ENCODE data around the gene RAN.
"Not testable (repeated sequence)": the region's sequence is repeated elsewhere in the genome, so short reads cannot be mapped to it uniquely, and the experiment has no call there.

Gene RAN
- total RNA-seq: 210 to 222 reads per million in 2 donors

DNA sequence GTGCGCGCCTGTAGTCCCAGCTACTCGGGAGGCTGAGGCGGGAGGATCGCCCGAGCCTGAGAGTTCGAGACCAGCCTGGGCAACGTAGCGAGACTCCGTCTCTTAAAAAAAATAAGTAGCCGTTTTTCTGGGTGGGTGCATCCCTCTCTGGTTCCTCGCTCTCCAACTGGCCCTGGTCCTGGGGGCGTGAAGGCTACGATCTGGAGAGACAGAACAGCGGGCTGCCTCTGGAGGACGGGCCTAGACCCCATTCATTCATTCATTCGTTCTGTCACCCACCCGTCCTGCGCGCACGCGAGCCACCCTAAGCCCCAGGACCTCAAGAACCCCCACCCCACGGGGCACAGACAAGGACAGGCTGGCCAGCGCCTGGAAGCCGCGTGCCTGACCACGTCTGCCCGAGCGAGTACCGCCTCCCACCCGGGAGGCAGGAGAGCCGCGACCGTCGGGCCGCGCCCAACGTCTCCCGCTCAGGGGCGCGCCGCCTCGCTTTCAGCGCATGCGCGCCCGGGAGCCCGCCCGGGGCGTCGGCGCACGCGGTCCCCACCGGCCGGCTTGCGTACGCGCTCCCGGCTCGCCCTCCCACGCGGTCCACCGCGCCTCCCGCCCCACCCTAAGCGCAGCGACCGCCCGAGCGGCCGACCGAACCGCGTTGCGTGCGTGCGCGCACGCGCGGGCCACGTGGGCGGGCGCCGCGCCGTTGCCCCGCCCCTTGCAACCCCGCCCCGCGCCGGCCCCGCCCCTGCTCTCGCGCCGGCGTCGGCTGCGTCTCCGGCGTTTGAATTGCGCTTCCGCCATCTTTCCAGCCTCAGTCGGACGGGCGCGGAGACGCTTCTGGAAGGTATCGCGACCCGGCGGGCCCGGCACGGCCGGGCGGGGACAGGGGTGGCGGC is at the start of gene RAN:
Gene RAN (plus strand): TSS at position 781 of the 893 bp plus-strand sequence. CDS start 528 bp downstream, outside the sequence.
- peak; percentile 83 to 98 (median 89) for DNase-seq

DNA sequence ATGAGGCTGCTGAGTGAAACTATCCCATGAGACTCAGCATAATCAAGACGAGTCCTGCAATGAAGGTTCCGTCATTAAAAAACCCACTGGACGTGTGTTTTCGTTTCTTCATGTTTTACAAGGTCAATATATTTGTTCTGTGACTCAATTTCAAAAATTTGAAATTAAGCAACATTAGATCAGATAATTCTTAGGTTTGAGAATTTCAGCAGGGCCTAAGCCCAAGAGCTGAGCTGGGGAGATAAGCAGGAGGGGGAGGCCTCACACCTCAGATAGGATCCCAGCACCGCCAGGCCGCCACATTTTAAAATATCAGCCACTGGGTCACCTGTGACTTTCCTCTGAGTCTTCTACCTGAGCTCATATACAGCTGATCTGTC is 46.1 kb upstream of the RAN start:
- no peak for DNase-seq

DNA sequence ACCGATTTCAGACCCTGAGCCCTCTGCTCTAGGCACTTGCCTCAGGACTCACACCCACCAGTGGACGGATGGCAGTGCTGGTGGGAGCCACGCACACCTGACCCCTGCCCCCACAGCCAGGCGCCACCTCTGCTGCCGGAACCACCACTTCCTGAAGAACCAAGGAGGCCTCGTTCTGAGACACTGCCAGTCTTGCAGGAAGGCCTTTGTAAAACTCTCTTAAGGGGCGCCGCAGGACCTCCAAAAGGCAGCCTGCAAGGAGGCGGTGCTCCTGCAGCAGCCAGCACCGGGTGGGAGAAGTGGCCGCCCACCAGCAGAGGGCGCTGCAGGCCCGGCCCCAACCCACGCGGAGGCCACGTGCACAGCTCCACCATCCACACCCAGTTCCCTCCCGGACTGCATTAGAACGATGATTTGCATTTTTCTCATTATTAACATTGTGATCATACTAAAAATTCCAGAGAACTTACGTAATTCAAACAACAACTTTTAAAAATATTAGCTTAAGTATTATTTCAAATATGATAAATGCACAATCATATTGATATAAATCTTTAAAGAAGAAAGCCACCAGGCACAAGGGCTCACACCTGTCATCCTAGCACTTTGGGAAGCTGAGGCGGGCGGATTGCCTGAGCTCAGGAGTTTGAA is 45.6 kb upstream of the RAN start:
- peak; percentile 52 to 67 (median 61) for DNase-seq

DNA sequence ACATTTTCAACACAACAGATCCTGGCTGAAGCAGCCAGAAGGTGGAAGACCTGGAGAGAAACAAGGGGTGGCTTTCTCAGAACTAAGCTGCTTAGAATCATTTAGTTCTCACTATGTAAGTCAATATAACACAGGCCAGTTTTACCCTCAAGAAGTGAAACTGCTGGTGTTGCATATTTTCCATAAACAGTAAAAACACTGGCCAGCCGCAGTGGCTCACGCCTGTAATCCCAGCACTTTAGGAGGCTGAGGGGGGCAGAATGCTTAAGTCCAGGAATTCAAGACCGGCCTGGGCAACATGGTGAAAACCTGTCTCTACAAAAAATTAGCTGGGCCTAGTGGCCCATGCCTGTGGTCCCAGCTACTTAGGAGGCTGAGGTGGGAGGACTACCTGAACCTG is 44.4 kb upstream of the RAN start:
- DNase-seq: no peak

DNA sequence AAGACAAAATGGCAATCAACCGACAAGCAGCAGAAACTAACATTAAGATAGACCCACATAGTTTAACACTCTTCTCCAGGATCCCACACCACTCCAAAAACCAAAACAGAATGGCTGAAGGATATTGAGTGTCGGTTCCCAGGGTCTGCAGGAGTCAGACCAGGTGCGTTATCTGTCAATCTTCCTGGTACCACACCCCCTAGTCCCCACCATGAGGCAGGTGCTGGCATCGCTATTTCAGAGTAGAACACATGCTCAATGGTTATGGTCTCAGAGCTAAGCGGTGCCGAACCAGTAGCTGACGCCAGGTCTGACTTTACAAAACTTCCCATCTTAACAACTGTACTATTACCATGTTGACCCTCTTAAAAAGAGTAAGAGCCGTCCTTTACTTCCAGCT is 43.0 kb upstream of the RAN start:
- no peak for DNase-seq

DNA sequence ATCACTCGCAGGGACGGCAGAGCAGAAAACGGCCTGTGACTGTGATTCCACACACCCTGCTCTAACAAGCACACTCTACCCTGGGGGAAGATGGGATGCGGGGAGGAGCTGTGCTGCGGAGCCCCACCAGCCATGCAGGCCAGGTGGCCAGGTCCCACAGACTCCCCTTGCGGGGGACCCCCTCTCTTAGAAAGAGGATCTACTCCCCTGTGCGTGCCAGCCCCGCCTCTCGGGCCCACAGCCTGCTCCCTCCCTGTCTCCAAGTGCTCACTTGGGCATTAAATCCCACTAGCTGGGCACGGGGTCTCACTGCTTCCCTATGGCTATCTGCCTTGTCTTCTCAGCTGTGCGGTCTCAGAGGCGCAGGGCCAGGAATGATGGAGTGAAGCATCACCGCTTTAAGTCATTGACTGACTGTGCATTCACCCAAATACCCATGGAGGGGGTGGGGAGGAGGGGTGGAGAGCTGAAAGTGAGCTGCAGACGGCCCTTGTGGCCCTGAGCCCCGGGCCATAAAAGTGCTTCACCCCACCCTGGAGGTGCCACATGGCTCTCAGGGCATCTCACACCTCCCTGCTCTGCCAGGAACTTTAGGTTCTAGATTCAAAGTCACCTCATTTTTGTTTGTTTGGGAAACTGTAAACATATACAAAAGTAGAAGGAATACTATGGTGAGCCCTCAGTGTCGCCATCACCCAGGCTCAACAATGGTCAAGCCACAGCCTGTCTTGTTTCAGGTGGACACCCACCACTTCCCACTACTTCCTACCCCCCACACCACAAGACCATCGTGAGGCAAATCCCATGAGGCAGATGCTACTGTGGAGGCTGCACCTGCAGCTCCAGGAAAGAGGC is 42.2 kb upstream of the RAN start:
- DNase-seq: no peak

DNA sequence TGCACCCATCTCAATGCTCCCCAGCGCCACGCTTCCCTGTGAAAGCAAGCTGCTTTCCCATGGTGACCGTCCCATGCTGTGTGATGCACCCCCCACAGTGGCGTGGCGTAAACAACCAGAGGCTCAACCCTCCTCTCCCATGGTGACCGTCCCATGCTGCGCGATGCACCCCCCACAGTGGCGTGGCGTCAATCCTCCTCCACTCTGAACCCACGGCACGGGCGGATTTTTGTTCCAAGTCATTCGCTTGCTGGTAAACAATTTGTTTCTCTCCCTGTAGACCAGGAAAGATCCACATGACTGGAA is 41.7 kb upstream of the RAN start:
- DNase-seq: no peak

DNA sequence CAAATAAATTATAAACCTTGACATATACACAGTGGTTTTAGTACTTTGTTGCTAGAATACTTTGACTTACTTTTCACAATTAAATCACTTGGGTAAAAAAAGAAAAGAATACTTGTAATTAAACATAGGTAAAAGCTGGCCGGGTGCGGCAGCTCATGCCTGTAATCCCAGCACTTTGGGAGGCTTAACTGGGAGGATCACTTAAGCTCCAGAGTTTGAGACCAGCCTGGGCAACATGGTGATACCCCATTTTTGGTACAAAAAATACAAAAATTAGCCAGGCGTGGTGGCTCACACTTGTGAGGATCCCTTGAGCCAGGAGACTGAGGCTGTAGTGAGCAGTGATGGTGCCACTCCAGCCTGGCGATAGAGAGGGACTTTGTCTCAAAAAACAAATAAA is 40.6 kb upstream of the RAN start:
- DNase-seq: no peak

DNA sequence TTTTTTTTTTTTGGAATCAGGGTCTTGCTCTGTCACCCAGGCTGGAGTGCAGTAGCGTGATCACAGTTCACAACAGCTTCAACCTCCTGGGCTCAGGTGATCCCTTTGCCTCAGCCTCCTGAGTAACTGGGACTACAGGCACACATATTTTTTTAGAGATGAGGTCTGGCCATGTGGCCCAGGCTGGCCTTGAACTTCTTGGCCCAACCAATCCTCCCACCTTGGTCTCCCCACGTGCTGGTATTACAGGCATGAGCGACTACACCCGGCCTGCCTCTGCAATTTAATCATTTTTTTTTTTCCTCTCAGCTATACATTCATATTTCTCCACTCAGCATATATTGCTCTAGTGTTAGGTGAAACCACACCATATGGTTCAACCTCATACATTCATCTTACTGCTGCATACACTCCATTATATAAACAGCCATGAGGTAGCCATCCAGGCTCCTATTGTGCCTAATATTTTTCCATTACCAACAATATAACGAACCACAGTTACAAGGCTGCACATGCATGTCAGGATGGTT is 39.9 kb upstream of the RAN start:
- DNase-seq: no peak

DNA sequence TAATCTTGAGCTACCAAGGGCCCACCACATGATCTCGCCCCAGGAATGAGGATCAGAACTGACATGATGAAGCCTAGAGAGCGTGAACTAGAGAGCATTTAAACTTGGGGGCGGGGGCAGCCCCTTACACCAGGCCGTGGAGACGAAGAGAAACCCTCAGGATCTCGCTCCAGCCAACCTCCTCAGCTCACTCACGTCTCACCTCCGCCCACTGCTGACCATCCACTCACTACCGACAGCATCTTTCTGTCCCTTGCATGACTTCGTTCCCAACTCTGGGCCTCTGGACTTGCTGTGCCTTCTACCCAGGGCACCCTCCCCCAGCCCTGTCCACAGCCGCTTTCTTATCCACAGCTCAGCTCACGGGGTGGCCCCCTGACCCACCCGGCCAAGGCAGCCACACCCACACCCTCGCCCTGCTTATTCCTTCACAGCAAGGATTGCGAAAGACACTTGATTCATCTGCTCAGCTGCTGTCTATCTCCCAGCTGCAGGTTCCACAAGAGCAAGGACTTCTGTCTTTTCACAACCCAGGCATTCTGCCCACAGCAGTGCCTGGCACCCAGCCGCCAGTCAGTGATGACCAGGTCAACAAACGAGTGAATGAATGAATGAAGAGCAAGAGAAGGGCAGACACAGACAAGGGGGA is 39.2 kb upstream of the RAN start:
- DNase-seq: no peak

DNA sequence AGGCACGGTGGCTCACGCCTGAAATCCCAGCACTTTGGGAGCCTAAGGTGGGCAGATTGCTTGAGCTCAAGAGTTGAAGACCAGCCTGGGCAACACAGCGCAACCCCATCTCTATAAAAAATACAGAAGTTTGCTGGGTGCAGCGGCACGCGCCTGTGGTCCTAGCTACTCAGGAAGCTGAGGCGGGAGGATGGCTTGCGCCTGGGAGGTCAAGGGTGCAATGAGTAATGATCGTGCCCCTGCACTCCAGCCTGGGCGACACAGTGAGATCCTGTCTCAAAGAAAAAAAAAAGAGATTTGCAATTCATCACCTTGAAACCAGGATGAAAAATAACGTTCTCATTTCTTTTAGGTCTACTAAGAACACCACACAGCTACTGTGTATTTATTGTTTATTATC is 36.9 kb upstream of the RAN start:
- no peak for DNase-seq

DNA sequence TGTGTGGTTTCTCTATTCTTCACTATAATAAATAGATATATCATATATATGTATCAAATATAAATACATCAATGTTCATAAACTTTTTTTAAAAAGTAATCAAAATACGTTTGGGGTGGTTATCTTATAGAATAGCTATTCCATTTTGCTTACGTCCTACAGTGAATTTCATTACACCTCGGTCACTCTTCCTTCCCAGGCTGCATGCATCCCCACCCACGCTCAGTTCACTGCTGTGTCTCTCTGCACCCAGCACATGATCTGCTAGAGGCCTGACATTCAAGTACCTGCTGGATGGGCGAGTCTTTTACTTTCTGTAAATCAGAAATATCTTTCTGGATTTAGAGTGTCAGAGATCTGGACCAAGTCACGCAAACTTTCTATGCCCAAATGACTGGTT is 36.4 kb upstream of the RAN start:
- no peak for DNase-seq

DNA sequence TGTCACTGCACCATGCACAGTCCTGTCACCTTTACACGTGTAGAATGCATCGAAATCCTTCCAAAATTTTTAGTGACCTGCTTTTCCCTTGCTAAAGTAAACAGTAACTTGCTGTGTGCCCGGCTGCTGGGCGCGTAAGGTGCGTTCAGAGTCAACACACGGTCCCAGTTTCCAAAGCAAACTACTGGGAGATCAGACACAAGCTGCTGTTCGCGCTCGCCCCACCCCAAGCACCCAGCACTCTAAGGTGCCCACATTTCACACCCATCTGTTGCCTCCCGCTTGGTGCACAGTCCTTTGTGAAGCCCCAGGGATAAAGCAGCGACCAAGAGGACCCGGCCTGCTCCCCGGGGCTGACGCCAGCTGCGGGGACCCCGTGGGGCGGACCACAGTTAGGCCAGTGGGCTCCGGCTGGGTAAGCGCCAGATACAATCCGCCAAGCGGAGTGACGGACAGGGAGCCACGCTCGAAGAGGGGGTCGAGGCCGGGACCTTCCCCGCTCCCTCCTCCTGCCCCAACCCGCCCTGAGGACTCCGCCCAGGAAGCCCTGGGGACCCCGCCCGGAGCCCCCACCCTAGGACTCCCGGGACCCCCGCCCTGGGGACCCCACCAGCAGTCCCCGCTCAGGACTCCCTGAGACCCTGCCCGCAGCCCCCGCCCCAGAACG is 33.4 kb upstream of the RAN start:
- DNase-seq: peak in 2 of 5 experiments; percentile 12 to 51

DNA sequence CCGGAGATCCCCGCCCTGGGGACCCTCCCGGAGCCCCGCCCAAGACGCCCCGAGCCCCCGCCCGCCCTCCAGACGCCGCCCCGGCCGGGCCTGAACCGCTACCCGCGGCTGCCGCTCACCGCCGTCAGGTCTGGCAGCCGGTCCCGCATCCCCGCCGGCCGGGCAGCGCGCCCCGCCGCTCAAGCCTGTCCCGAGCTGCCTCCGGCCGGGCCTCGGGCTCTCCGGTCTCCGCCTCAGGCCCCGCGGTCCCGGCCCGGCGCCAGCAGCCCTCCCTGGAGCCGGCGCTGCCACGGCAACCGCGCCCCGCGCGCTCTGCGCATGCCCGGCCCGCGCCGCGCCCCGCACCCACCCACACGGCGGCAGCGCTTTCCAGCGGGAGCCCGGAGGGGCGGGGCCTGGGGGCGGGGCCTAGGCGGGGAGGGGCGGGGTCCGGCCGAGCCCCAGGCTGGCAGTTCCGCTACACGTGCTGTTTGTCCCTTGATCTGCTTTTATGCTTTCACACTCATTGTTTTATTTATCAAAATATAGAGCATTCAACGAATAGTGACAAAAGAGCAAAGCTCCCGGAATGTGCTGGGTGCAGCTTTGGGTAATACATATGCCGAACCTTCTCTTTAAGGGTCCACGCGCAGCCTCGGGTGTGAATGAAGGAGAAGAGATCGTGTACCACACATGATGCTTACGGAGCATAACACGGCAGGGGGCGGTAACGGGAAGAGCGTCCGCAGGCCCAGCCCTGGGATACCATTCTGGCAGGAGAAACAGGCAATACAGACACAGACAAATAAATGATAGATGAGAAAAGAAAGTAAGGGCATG is 32.7 kb upstream of the RAN start, which contains the start of gene STX2:
Gene STX2 (minus strand): TSS at position 300 of the 819 bp plus-strand sequence. CDS start 151 bp downstream, at position 149.
- DNase-seq: peak; percentile 84 to 89 (median 85)

DNA sequence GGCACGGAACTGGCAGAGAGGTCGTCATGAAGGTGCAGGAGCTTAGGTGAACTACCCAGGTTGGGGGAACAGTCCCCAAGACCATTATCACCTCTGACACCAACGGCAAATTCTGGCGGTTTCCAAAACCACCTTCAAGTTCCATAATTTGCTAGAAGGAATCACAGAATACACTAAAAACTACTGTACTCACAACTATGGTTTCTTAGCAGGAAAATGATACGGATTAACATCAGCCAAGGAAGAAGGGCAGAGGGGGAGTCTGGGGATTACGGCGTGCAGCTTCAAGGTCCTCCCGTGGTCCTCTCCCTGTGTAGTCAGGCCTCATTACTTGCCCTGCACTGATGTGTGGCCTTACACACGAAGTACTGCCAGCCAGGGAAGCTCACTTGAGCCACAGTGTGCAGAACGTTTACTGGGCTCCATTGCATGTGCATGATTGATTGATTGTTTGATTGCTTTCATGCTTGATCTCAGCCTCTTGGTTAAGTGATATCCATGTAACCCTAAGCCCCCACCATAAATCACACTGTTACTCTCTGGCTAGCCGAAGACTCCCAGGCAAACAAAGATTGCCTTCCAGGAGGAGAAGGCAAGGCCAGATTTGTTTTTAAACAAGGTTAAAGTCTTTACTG is 32.0 kb upstream of the RAN start:
- no peak for DNase-seq

DNA sequence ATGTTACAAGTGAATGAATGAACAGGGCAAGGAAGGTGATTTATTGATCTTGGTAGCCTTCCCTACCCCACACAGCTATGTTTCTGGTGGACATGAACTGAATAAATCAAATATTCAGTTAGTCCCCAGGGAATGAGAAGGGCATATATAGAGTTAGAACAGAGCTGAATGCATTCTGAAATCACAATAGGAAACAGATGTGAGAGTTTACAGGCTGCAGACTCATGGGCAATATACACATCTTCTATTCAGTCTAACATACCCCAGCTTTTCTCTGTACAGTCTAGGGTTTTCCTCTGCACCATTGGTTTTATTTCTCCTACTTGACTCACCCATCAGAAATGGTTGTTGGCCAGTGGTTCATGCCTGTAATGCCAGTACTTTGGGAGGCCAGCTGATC is 25.5 kb upstream of the RAN start:
- no peak for DNase-seq

DNA sequence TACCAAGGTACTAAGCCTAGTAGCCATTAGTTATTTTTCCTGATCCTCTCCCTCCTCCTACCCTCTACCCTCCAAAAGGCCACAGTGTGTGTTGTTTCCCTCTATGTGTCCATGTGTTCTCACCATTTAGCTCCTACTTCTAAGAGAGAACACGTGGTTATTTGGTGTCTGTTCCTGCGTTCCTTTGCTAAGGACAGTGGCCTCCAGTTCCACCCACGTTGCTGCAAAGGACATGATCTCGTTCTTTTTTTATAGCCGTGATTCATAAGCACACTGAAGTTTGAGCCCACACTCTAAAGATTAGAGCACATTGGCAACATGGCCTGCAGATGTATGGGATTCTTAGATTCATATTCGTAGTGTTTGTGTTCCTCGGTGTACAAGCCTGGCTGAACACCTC is 24.8 kb upstream of the RAN start:
- DNase-seq: no peak

DNA sequence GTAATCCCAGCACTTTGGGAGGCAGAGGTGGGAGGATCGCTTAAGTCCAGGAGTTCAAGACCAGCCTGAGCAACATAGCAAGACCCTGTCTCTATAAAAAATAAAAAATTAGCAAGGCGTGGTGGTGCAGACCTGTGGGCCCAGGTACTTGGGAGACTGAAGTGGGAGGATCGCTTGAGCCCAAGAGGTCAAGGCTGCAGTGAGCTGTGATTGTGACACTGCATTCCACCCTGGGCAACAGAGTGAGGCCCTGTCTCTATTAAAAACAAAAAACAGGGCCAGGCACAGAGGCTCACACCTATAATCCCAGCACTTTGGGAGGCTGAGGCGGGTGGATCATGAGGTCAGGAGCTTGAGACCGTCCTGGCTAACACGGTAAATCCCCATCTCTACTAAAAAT is 23.8 kb upstream of the RAN start:
- DNase-seq: not testable (repeated sequence)

DNA sequence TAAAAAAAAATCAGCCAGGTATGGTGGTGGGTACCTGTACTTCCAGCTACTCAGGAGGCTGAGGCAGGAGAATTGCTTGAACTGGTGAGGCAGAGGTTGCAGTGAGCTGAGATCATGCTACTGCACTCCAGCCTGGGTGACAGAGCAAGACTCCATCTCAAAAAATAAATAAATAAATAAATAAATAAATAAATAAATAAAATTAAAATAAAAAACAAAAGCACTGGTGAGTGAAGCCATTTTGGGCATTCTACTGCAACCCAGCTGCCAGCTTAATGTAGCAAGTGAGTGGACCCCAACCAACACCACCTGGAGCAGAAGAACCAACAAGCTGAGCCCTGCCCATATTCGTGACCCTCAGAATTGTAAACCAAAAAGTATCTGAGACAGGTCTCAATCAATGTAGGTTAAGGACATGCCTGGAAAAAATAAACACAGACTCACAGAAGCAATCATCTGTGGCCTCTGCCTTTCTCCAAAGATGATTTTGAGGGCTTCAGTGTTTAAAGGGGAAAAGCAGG is 23.0 kb upstream of the RAN start:
- not testable (repeated sequence) for DNase-seq
